ENCODE data around the gene GLT8D2.

The GLT8D2 gene

DNA sequence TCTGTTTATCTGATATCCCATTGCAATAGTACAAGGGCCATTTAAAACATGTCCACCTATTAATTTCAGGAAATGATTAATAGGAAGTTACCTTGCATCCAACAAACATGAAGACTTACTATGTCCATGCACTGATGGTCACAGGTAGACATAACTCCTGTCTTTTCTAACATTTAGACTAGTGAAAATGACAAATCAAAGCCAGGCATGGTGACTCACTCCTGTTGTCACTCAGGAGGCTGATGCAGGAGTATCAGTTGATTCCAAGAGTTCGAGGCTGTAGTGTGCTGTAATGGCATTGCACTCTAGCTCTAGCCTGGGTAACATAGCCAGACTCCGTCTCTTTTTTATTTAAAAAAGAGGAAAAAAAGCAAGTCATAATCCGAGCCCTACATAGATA lies 105.0 kb downstream of the GLT8D2 start:
- no peak for DNase-seq
